Naive thymus-derived CD4-positive, alpha-beta T cell (primary cell): ENCODE data around the gene PRPF19. TPM values are rescaled to one million over a fixed set of nuclear protein-coding genes. Genes with fewer than 3 reads are reported as not detected.

Source experiments
- ATAC-seq: fragments of 150-1000 bp; cut with Tn5 transposase; 2 replicates; pipeline ENCODE4 v1.10.0; 2021; ENCODE audit warnings: mild to moderate bottlenecking, moderate library complexity
- CTCF ChIA-PET: fragments of 350-600 bp; sonication (Branson Sonifier 250); formaldehyde crosslinking; loops from one replicate; lab custom pipeline; 2021; ENCODE audit warnings: antibody characterized with exemption; lab: Charles Lee
- POLR2A ChIA-PET: fragments of 350-600 bp; sonication (Branson Sonifier 250); formaldehyde crosslinking; loops from one replicate; lab custom pipeline; 2021; ENCODE audit warnings: antibody characterized with exemption, inconsistent platforms; lab: Charles Lee
- DNase-seq, 9 donors: peaks; one replicate each; pipeline versions ENCODE4 v3.0.0 to v3.0.0-alpha.2; 2020 to 2022; ENCODE audit warnings: mixed read lengths in 1 of 9
- H3K27ac ChIP-seq: one replicate; pipeline ENCODE4 v1.7.0; 2013; ENCODE audit warnings: mild to moderate bottlenecking, low read depth, low read length, moderate library complexity
- H3K27me3 ChIP-seq, 2 donors: one replicate each; pipeline ENCODE4 v1.7.0; 2013; ENCODE audit warnings: low read length in 2 of 2, mild to moderate bottlenecking in 2 of 2, moderate library complexity in 2 of 2; ENCODE audit not compliant: control insufficient read depth in 2 of 2, insufficient read depth in 2 of 2
- H3K36me3 ChIP-seq, 3 experiments: 1 replicate in 2 of 3; 2 replicates in 1 of 3; pipeline ENCODE4 v1.7.0; 2013; ENCODE audit warnings: low read length in 3 of 3, mild to moderate bottlenecking in 3 of 3, moderate library complexity in 1 of 3; ENCODE audit not compliant: insufficient read depth in 3 of 3, control insufficient read depth in 2 of 3
- H3K4me1 ChIP-seq, 2 donors: one replicate each; pipeline ENCODE4 v1.7.0; 2013; ENCODE audit warnings: low read length in 2 of 2, mild to moderate bottlenecking in 2 of 2, moderate library complexity in 1 of 2; ENCODE audit not compliant: control insufficient read depth in 2 of 2, insufficient read depth in 2 of 2
- H3K4me3 ChIP-seq: 2 replicates; pipeline ENCODE4 v1.7.0; 2013; ENCODE audit warnings: mild to moderate bottlenecking, low read length
- H3K9me3 ChIP-seq, 3 experiments: 1 replicate in 2 of 3; 2 replicates in 1 of 3; pipeline ENCODE4 v1.7.0; 2013; ENCODE audit warnings: low read length in 3 of 3; ENCODE audit not compliant: control insufficient read depth in 2 of 3
- H3K27ac Mint-ChIP-seq, 9 donors: one replicate each; pipeline ENCODE4 v1.8.0; 2020 to 2022; ENCODE audit warnings: mixed read lengths in 9 of 9, mild to moderate bottlenecking in 8 of 9, moderate library complexity in 5 of 9, inconsistent platforms in 2 of 9
- H3K27me3 Mint-ChIP-seq, 5 donors: one replicate each; pipeline ENCODE4 v1.8.0; 2021 to 2022; ENCODE audit warnings: mixed read lengths in 5 of 5, mild to moderate bottlenecking in 1 of 5
- H3K36me3 Mint-ChIP-seq, 5 donors: one replicate each; pipeline ENCODE4 v1.8.0; 2020 to 2022; ENCODE audit warnings: mixed read lengths in 5 of 5, mild to moderate bottlenecking in 3 of 5, inconsistent platforms in 1 of 5
- H3K4me1 Mint-ChIP-seq, 7 donors: one replicate each; pipeline ENCODE4 v1.8.0; 2020 to 2022; ENCODE audit warnings: mixed read lengths in 7 of 7, mild to moderate bottlenecking in 3 of 7, inconsistent platforms in 1 of 7
- H3K4me3 Mint-ChIP-seq, 10 donors: one replicate each; pipeline ENCODE4 v1.8.0; 2020 to 2022; ENCODE audit warnings: mild to moderate bottlenecking in 10 of 10, mixed read lengths in 10 of 10, moderate library complexity in 6 of 10, inconsistent platforms in 2 of 10
- H3K9me3 Mint-ChIP-seq, 11 donors: one replicate each; pipeline ENCODE4 v1.8.0; 2020 to 2022; ENCODE audit warnings: mixed read lengths in 11 of 11, mild to moderate bottlenecking in 4 of 11, inconsistent platforms in 1 of 11, moderate library complexity in 1 of 11
- intact Hi-C, 2 donors: fragments of 100-400 bp; cut with micrococcal nuclease; formaldehyde crosslinking; loops; one replicate each; pipeline ENCODE4 v1.15.1; 2023
- polyA plus RNA-seq, 2 donors: library from polyadenylated mRNA; unstranded; fragments of 300-500 nt; fragmentation: Illumina TruSeq; gene quantifications; one replicate each; pipeline ENCODE4 v1.2.3, GENCODE V29; 2021
- total RNA-seq, 6 experiments: library from RNA in 5 of 6; stranded (reverse) in 5 of 6; gene quantifications; 1 replicate in 5 of 6; 2 replicates in 1 of 6; pipeline ENCODE4 v1.2.3 and lab custom pipeline; 2021 to 2026

PRPF19 gene
- total and polyA plus RNA-seq, 7 experiments from 2014 or later, result 17.9 to 139 (median 76.6) TPM

- Histone ChIP-seq H3K4me1 (peaks cover 0 to 21% of the 10 kb centered on the region in 2 donors), H3K4me3 (peak within 1 kb of the TSS; percentile 58), H3K36me3 (no peaks in the 10 kb centered on the region), H3K9me3 (no peaks in the 10 kb centered on the region), H3K27me3 (no peaks in the 10 kb centered on the region), H3K27ac (peak within 1 kb of the TSS; percentile 67)
- H3K27ac Mint-ChIP-seq, result peak within 1 kb of the TSS; percentile 81 to 97 (median 96)
- DNase-seq (peak in 7 of 9 donors; percentile 55 to 66 (median 64)), ATAC-seq (peak; percentile 73)
- CTCF ChIA-PET, result no interaction called here
- intact Hi-C loops, result loop anchor here in 1 of 2 donors (1.0 to 2.0 kb wide), 2 partner anchors 37 to 111 kb away; no protein-coding TSS in a partner anchor
- POLR2A ChIA-PET, result interaction anchor here (1.4 to 4.5 kb wide), 2 partner anchors 19 to 44 kb away, joined by 3 to 16 read pairs; partner anchors contain the start of gene CD6
- H3K27me3 Mint-ChIP-seq, result peaks cover 0 to 44% (median 0%) of the 10 kb centered on the region in 5 donors
- peaks cover 16 to 44% (median 40%) of the 10 kb centered on the region in 7 donors for H3K4me1 Mint-ChIP-seq
- peaks cover 0 to 1% (median 0%) of the 10 kb centered on the region in 11 donors for H3K9me3 Mint-ChIP-seq
- peak within 1 kb of the TSS; percentile 83 to 96 (median 90) for H3K4me3 Mint-ChIP-seq
- peaks cover 0 to 4% (median 0%) of the 10 kb centered on the region in 5 donors for H3K36me3 Mint-ChIP-seq
Measured at GRCh38 chr11:60951904-60952741, 45.7 kb upstream of the PRPF19 start, which contains the start of gene SLC15A3. SLC15A3 (minus strand) TSS chr11:60952176; CDS start chr11:60951551, 625 bp downstream.

GRCh38 chr11:60951606-60951903 is 45.2 kb upstream of the PRPF19 start:
- ChIA-PET CTCF (no interaction called here), POLR2A (interaction anchor here (0.8 to 4.5 kb wide), 4 partner anchors 10 to 44 kb away, joined by 3 to 16 read pairs (median 3); partner anchors contain the start of genes CD6 and TMEM109)
- peak overlapping the region; percentile 67 for H3K27ac ChIP-seq
- H3K4me3 ChIP-seq, result peak overlapping the region; percentile 58
- no peaks in the 10 kb centered on the region for H3K9me3 ChIP-seq
- Mint-ChIP-seq H3K9me3 (peaks cover 0 to 1% (median 0%) of the 10 kb centered on the region in 11 donors), H3K27me3 (peaks cover 0 to 40% (median 0%) of the 10 kb centered on the region in 5 donors), H3K4me3 (peak overlapping the region; percentile 83 to 96 (median 90)), H3K36me3 (peaks cover 0 to 4% (median 0%) of the 10 kb centered on the region in 5 donors), H3K4me1 (peaks cover 16 to 44% (median 40%) of the 10 kb centered on the region in 7 donors), H3K27ac (peak overlapping the region; percentile 60 to 97 (median 96))
- peaks cover 0 to 2% (median 0%) of the 10 kb centered on the region in 3 experiments for H3K36me3 ChIP-seq
- H3K4me1 ChIP-seq, result peaks cover 0 to 21% of the 10 kb centered on the region in 2 donors
- intact Hi-C loops, result no loop called here
- peak in 1 of 9 donors; percentile 25 for DNase-seq
- peak; percentile 5 for ATAC-seq
- no peaks in the 10 kb centered on the region for H3K27me3 ChIP-seq

- peak in 8 of 9 donors; percentile 37 to 54 (median 46) for DNase-seq
- ATAC-seq, result peak; percentile 21
- peak overlapping the region in 5 of 9 donors; percentile 81 to 97 (median 96) for H3K27ac Mint-ChIP-seq
- peaks cover 0 to 40% (median 0%) of the 10 kb centered on the region in 5 donors for H3K27me3 Mint-ChIP-seq
- no peaks in the 10 kb centered on the region for H3K27me3 ChIP-seq
- H3K4me1 Mint-ChIP-seq, result peaks cover 16 to 44% (median 40%) of the 10 kb centered on the region in 7 donors
- peaks cover 0 to 4% (median 0%) of the 10 kb centered on the region in 3 experiments for H3K36me3 ChIP-seq
- CTCF ChIA-PET, result interaction anchor here (0.8 kb wide), 1 partner anchor 36 kb away, joined by 3 read pairs; no protein-coding TSS in a partner anchor
- H3K27ac ChIP-seq, result peak overlapping the region; percentile 67
- peaks cover 0 to 1% (median 0%) of the 10 kb centered on the region in 11 donors for H3K9me3 Mint-ChIP-seq
- H3K4me3 ChIP-seq, result peak overlapping the region; percentile 39
- H3K4me3 Mint-ChIP-seq, result peak overlapping the region in 9 of 10 donors; percentile 86 to 96 (median 90)
- peaks cover 0 to 4% (median 2%) of the 10 kb centered on the region in 5 donors for H3K36me3 Mint-ChIP-seq
- peaks cover 0 to 21% of the 10 kb centered on the region in 2 donors for H3K4me1 ChIP-seq
- intact Hi-C loops, result no loop called here
- POLR2A ChIA-PET, result interaction anchor here (0.8 to 4.5 kb wide), 5 partner anchors 10 to 43 kb away, joined by 3 to 16 read pairs (median 3); partner anchors contain the start of genes CD6 and TMEM109
- H3K9me3 ChIP-seq, result no peaks in the 10 kb centered on the region
Measured at GRCh38 chr11:60950933-60951605, 44.7 kb upstream of the PRPF19 start.

- peaks cover 0 to 40% (median 0%) of the 10 kb centered on the region in 5 donors for H3K27me3 Mint-ChIP-seq
- no peak for DNase-seq
- POLR2A ChIA-PET, result interaction anchor here (0.6 to 1.1 kb wide), 4 partner anchors 10 to 119 kb away, joined by 3 read pairs; partner anchors contain the start of gene CD6
- Histone ChIP-seq H3K4me3 (no peak overlapping the region), H3K27me3 (no peaks in the 10 kb centered on the region), H3K4me1 (peaks cover 0 to 21% of the 10 kb centered on the region in 2 donors), H3K27ac (no peak overlapping the region), H3K9me3 (no peaks in the 10 kb centered on the region), H3K36me3 (peaks cover 0 to 4% (median 0%) of the 10 kb centered on the region in 3 experiments)
- H3K4me3 Mint-ChIP-seq, result peak overlapping the region; percentile 58 to 96 (median 74)
- intact Hi-C loops, result no loop called here
- peak overlapping the region in 3 of 9 donors; percentile 8 to 82 (median 34) for H3K27ac Mint-ChIP-seq
- ATAC-seq, result no peak
- H3K9me3 Mint-ChIP-seq, result peaks cover 0 to 1% (median 0%) of the 10 kb centered on the region in 11 donors
- H3K4me1 Mint-ChIP-seq, result peaks cover 16 to 41% (median 36%) of the 10 kb centered on the region in 7 donors
- CTCF ChIA-PET, result interaction anchor here (0.8 kb wide), 1 partner anchor 34 kb away, joined by 3 read pairs; no protein-coding TSS in a partner anchor
- peaks cover 0 to 12% (median 2%) of the 10 kb centered on the region in 5 donors for H3K36me3 Mint-ChIP-seq
Measured at GRCh38 chr11:60950024-60950423, 43.6 kb upstream of the PRPF19 start.

GRCh38 chr11:60948250-60948649 is 41.9 kb upstream of the PRPF19 start:
- ChIA-PET POLR2A (no interaction called here), CTCF (interaction anchor here (0.7 kb wide), 1 partner anchor 112 kb away, joined by 3 read pairs; no protein-coding TSS in a partner anchor)
- Mint-ChIP-seq H3K4me1 (peaks cover 16 to 35% (median 30%) of the 10 kb centered on the region in 7 donors), H3K27ac (no peak overlapping the region), H3K36me3 (peaks cover 0 to 23% (median 4%) of the 10 kb centered on the region in 5 donors), H3K4me3 (peak overlapping the region in 2 of 10 donors; percentile 16 to 36), H3K9me3 (peaks cover 0 to 1% (median 0%) of the 10 kb centered on the region in 11 donors), H3K27me3 (peaks cover 0 to 39% (median 0%) of the 10 kb centered on the region in 5 donors)
- Histone ChIP-seq H3K4me1 (peaks cover 0 to 19% of the 10 kb centered on the region in 2 donors), H3K27me3 (no peaks in the 10 kb centered on the region), H3K36me3 (peaks cover 0 to 4% (median 3%) of the 10 kb centered on the region in 3 experiments), H3K27ac (no peak overlapping the region), H3K9me3 (no peaks in the 10 kb centered on the region), H3K4me3 (no peak overlapping the region)
- intact Hi-C loops, result no loop called here
- DNase-seq, result no peak
- ATAC-seq, result no peak
